HG03469 (cell line): ENCODE data around the gene LEKR1.
"Not testable (repeated sequence)": the region's sequence is repeated elsewhere in the genome, so short reads cannot be mapped to it uniquely, and the experiment has no call there.

ENCODE experiments used
- ATAC-seq: cut with Tn5 transposase; IDR thresholded peaks from one replicate; pipeline ENCODE4 v1.9.1; 2021; ENCODE audit warnings: mild to moderate bottlenecking, moderate library complexity, moderate number of reproducible peaks; ENCODE audit not compliant: unreplicated experiment

Gene LEKR1

DNA sequence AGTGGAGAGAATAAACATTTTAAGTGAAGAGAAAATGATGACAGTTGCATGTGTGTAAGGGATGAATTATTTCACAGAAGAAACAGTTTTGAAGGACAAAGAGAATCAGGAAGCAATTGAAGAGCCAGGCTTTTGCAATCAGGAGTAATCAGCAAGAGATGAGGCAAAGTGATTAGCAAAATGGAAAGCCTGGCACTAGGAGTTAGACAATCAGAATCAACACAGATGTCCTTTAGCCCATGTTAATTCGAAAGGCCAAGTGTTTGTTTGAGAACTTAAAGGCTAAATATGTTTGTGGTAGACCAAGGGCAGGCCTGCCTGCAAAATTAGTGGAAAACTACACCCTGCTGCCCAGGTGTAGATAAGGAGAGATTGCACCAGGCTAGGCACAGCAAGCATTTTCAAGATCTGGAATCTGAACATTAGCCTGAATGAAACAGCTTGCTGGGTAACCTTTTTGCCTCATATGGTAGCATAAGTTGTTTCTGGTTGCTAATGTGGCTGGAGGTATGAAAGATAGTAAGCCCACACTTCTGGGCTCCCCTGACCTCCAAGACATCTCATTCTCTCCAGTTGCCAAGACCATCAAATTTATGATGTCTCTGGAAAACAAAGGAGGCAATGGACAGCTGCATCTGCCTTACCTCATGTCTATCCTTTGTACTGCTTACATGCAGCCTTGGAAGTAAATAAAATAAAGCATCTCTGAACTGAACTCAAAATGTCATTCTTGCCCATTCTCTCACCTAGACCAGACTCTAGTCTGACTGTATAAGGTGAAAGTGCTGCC, 22.0 kb upstream of the LEKR1 start:
- ATAC-seq = no peak

DNA sequence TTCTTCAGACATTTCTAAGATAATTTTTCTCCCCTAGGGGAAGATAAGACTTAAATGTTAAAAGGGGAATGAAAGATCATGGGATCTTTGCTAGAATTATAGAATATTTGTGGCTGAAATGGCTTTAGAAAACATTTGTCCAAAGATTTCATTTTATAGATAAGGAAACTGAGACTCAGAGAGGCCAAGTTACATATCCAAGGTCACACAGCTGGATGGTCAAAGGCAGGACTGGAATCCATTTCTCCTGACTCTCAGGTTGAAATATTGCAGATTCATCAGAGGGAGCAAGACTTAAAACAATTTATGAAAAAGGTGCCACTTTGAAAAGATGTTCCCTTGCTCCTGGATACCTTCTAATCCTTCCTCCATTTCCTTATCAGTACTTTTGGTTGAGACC, 19.5 kb upstream of the LEKR1 start:
- ATAC-seq = no peak

DNA sequence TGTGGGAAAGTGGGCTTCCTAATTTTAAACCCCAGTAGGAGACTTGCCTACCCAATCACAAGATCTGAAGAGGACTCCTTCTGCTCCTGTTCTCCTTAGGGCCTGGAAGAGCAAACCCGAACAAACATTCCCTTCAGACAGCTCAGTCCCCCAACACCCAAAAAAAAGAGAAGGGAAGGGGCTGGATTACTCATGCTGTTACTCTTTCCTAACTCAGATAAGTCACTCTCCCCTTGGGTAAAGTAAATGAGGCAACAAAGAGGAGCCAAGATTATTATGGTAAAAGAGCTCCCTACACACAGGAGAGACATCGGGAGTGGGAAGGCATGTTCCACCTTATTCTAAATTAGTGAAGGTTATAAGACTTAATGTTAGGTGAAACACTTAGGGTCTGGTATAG, 18.1 kb upstream of the LEKR1 start:
- ATAC-seq = no peak

GRCh38 chr3:156811089-156811862, 14.9 kb upstream of the LEKR1 start:
- no peak for ATAC-seq

DNA sequence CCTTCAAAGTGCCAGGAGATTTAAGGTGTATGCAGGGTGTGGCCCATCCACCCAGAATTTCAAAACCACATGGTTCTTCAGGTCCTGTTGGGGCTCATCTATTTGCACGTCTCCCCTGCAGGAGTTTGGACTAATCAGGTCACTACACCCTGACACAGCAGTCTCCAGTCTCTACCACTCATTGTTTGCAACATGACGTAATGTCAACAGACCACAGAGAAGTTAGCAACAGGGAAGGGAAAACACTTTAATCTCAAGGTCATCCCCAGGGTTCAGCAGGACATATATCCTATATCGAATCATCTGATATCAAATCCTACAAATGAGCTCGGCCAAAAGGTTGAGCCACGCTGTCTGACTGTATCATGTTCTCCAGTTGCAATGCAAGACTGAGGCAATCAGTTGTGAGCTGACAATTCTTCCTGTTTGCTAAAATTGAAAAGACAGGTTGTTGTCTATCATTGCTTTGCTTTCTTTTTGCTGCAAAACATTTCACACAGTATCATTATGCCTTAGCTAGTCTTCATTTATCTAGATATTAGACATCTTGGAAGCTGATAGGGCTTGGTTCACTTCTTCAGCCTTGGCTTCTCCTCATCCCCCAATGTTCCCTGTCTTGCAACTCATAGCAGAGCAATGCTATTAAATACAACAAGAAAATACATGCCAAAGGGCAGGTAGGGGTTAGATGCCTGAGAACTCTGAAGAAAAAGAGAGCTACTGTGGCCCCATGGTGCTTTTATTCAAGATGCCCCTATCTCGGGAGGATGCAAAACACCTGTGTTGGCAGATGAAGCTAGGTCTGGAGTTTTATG, 13.4 kb upstream of the LEKR1 start:
- no peak for ATAC-seq

DNA sequence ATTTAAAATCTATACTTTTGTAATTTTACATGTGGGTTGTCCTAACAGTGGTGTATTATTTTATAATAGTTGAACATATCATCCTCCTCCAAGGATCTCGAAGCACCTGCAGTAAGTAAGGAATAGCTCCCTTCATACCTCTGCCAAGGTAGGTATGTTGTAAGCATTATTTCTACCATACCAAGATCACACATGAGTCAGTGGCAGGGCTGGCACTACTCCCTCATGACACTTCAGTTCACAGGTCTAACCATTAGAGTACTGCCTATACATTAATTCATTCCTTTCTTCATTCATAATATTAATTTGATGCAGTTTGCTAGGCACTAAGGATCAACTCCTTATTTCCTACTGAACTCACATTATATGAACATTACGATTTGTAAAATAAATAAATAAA, 11.9 kb upstream of the LEKR1 start:
- ATAC-seq = no peak

DNA sequence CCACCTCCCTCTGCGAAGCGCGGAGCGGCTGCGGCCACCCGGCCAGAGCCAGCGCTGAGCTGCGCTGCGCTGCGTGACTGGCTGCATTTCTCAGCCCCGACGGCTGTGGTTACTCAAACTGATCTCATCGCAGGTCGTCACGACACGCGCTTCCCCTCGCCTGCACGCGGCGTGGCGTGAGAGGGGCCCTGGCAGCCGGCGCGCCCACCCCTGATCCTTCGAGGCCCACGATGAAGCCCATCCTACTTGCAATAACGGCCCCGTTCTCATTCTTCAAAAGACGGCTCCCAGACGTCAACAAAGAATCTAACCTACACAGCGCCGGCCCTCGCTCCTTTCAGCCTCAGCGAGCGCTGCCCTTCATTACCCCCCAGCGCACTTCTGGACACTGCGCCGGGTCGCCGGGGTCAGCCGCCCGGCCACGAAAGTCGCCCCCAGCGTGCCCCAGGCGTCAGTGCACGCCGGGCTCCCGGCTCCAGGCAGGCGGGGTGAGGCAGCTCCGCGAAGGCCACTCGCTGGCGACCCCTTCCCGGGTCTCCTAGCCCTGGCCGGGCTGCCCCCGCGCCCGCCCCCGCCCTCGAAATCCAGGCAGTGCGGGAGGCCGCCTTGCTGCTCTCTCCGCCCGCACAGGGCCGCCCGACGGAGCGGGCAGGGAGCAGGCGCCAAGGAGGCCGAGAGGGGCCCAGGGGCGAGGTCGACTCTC, 9.9 kb upstream of the LEKR1 start:
- peak; percentile 6 for ATAC-seq

DNA sequence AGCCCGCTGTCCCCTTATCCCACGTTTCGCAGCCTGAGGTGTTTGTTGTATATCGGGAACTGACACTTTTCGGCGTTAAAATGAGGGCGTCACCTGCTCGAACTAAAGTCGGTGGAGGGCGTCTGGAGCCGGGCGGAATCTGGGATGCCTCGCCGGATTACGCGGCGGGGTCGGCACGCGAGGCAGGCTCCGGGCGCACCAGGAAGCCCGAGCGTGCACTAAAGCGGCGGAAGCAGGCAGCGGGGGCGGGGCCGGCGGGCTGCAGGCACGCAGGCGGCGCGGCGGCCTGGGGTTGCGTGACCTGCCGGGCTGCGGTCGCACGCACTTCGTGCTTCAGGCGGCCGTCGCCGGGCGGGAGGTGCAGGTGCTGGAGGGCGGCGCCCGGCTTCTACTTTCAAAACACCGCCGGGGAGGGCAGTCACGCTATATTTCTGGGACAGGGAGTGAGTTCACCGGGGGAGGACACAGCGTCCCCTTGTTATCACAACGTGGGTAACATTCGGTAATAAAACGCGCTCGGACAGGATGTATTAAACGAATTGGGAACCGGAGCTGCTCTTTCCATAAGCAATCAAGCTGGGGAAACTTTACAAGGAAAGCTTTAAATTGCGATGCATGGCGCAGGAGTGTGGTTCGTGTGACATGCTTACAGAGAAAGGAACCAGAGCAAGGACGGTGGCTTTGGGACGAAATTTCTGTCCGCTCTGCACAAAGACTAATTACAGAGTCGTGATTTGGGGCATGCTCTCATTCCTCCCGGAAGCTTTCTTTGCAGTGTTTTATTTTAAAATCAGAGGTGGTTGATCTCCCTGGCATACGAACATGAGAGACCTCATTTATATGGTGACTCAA, 9.1 kb upstream of the LEKR1 start:
- peak; percentile 51 for ATAC-seq

- ATAC-seq = no peak
These were observed 8.4 kb upstream of the LEKR1 start for GRCh38 chr3:156817646-156818272.

DNA sequence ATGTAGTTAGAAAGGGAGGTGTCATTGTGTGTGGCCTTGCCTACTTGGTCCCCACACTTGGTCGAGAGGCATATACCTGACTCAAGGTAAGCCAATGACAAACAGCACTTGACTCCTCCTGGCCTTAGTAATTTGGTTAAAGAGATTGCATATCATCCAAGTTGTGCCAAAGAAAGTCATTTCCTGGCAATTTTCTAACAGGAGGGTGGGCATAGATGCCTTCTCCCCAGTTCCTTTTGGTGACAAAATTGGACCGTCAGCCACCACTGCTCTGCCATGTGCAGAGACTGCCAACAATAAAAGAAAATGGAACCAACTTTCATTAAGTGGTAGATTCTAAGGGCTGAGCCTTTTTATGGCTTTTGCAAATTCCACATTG, 7.9 kb upstream of the LEKR1 start:
- no peak for ATAC-seq

GRCh38 chr3:156818890-156819289, 7.3 kb upstream of the LEKR1 start:
- ATAC-seq = no peak

- ATAC-seq = no peak
These were observed 6.1 kb upstream of the LEKR1 start for GRCh38 chr3:156819842-156820691.

DNA sequence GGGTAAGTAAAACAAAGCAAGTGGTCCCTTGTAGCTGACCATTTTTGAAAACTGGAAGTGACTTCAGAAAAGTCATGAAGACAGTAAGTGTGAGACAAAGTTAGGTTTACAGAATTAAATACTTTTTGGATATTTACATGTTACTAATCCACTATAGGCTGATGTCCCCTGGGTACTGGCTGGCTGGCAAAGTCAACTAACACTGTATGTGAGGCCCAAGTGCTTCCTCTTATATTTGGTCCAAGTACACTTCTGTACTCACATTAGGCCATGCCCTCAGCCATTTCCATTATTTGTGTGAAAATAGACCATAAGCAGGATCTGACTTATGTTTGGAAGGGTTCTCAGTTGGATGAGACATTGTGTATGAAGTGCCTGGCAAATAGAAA, 5.5 kb upstream of the LEKR1 start:
- no peak for ATAC-seq

GRCh38 chr3:156822626-156823260, 3.4 kb upstream of the LEKR1 start:
- not testable (repeated sequence) for ATAC-seq

DNA sequence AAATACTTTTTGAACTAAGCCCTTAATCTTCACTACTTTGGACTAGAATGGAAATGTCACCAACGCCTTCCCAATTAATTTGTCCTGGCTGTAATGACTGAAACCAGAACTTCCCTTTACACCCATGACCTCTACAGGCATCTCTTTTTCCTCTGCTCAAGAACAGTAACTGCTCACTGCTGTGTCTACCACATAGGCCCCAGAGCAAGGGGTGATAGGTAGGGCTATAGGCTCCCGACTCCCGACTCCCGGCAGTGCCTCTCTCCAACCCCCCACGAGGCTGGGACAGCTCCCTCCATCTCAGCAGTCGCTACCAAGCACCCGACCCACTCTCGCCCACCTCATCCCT, 384 bp upstream of the LEKR1 start:
- ATAC-seq = peak; percentile 39

DNA sequence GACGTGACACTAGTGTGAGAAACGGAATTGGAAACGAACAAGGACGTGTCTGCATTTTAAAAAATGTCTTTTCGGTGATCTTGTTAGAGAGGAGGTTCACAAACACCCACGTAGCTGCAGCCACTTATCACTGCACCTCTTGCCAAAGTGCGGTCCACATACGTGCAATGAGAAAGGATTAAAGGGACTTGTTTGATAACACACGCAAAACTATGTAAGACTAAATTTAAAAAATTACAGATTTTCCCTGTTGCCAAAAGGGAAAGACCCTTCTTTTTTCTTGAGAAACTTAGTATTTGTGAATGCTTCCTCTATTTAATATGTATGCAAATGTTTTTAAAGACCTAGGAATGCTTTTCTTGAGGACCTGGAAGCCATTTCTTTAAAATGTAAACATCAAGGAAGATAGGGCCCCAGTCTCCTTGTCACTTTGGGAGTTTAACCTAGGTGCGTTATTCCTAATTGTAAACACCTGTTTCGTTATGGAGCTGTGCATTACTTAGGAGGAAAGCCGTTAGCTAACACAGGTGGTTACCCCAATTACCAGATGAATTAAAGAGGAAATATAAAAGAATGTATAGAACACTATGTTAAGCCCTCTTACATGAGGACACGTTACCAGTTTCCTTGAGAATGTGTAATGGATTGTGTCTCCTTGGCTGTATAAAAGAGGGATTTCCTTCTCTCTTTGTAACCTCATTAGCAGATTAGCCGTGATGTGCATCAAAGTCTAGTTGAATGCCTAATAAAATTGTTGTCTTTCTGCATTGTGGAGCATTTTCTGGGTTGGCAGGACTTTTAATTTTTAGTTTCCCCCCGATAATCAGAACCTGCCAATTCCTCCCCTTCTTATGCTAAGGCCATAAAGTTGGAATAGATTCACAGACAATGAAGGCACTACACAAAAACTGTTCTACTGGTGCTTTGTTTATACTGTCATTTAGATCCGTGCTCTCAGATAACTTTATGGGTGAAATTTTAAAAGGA, 1.0 kb downstream of the LEKR1 start:
- peak; percentile 13 for ATAC-seq

DNA sequence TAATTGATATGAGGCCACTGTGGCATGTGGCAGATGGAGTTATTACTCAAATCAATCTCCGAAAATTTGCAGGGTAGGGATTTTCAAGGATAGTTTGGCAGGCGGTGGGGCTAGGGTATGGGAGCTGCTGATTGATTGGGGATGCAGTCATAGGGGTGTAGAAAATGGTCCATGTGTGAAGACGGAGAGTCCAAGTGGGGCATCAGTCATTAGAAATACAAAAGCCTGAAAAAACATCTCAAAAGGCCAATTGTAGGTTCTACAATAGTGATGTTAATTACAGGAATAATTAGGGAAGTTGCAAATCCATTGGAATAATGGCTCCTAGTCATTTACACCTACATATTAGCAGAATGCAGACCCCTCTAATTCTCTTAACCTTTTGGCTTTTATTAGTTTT, 4.9 kb downstream of the LEKR1 start:
- no peak for ATAC-seq
